SJSA1 (cell line): ENCODE results near the gene TGFB1I1. TPM values are rescaled to one million over a fixed set of nuclear protein-coding genes. Genes with fewer than 3 reads are reported as not detected.
A peak's percentile ranks its signal among the peaks of the same experiment; 100 is the strongest.

ENCODE experiments used
- DNase-seq, 2 experiments: peaks; one replicate each; pipeline ENCODE4 v3.0.0-alpha.2; 2015 to 2020; ENCODE audit warnings: low spot score in 2 of 2, low read depth in 1 of 2
- H3K27ac ChIP-seq: fragments of 250-450 bp; sonication (Bioruptor Pico); 2 replicates; pipeline ENCODE4 v1.5.1; 2020; ENCODE audit warnings: mild to moderate bottlenecking, moderate library complexity
- H3K27me3 ChIP-seq: fragments of 250-450 bp; sonication (Bioruptor Pico); replicated peaks from 2 replicates; pipeline ENCODE4 v1.5.1; 2020; ENCODE audit warnings: mild to moderate bottlenecking, moderate library complexity
- H3K36me3 ChIP-seq: fragments of 250-450 bp; sonication (Bioruptor Pico); 2 replicates; pipeline ENCODE4 v1.5.1; 2020; ENCODE audit warnings: mild to moderate bottlenecking
- H3K4me1 ChIP-seq: fragments of 250-450 bp; sonication (Bioruptor Pico); replicated peaks from 2 replicates; pipeline ENCODE4 v1.6.1; 2021; ENCODE audit warnings: mild to moderate bottlenecking
- H3K4me3 ChIP-seq: fragments of 250-450 bp; sonication (Bioruptor Pico); 2 replicates; pipeline ENCODE4 v1.5.1; 2020; ENCODE audit warnings: mild to moderate bottlenecking
- H3K9me3 ChIP-seq: fragments of 250-450 bp; sonication (Bioruptor Pico); replicated peaks from 2 replicates; pipeline ENCODE4 v1.5.1; 2020; ENCODE audit warnings: mild to moderate bottlenecking
- total RNA-seq: library from RNA; depleted of rRNA; stranded (reverse); fragments of >200 nt; shearing (Covaris generic); gene quantifications from 2 replicates; pipeline ENCODE4 v1.2.3, GENCODE V29; 2014

Gene TGFB1I1
- total RNA-seq, 1 experiment from 2014 or later = 90.1 TPM

- Histone ChIP-seq H3K27ac (no peak overlapping the region), H3K36me3 (peaks cover 19% of the 10 kb centered on the region), H3K9me3 (no peaks in the 10 kb centered on the region), H3K4me3 (no peak overlapping the region), H3K4me1 (peaks cover 13% of the 10 kb centered on the region), H3K27me3 (no peaks in the 10 kb centered on the region)
- DNase-seq = no peak
Measured at GRCh38 chr16:31467858-31468257, 4.1 kb upstream of the TGFB1I1 start.

GRCh38 chr16:31470615-31471014 lies 1.3 kb upstream of the TGFB1I1 start:
- Histone ChIP-seq H3K27ac (no peak overlapping the region), H3K4me1 (peaks cover 21% of the 10 kb centered on the region), H3K27me3 (no peaks in the 10 kb centered on the region), H3K4me3 (no peak overlapping the region; the same call in 1 of the 2 replicates), H3K36me3 (peaks cover 39% of the 10 kb centered on the region), H3K9me3 (no peaks in the 10 kb centered on the region)
- DNase-seq = no peak

GRCh38 chr16:31471241-31471874 lies 594 bp upstream of the TGFB1I1 start:
- H3K4me3 ChIP-seq = peak overlapping the region; percentile 70
- peaks cover 42% of the 10 kb centered on the region for H3K36me3 ChIP-seq
- H3K27ac ChIP-seq = peak overlapping the region; percentile 92
- no peaks in the 10 kb centered on the region for H3K9me3 ChIP-seq
- H3K27me3 ChIP-seq = no peaks in the 10 kb centered on the region
- DNase-seq = no peak
- H3K4me1 ChIP-seq = peaks cover 21% of the 10 kb centered on the region

- peak overlapping the region; percentile 92 for H3K27ac ChIP-seq
- H3K27me3 ChIP-seq = no peaks in the 10 kb centered on the region
- peak overlapping the region; percentile 70 for H3K4me3 ChIP-seq
- H3K4me1 ChIP-seq = peaks cover 21% of the 10 kb centered on the region
- H3K36me3 ChIP-seq = peaks cover 54% of the 10 kb centered on the region
- peak; percentile 96 to 98 for DNase-seq
- H3K9me3 ChIP-seq = no peaks in the 10 kb centered on the region
Measured at GRCh38 chr16:31472709-31473203, 804 bp downstream of the TGFB1I1 start.

GRCh38 chr16:31473264-31473984 lies 1.5 kb downstream of the TGFB1I1 start:
- no peaks in the 10 kb centered on the region for H3K27me3 ChIP-seq
- no peaks in the 10 kb centered on the region for H3K9me3 ChIP-seq
- H3K27ac ChIP-seq = no peak overlapping the region
- H3K4me3 ChIP-seq = peak overlapping the region; percentile 70
- no peak for DNase-seq
- peaks cover 21% of the 10 kb centered on the region for H3K4me1 ChIP-seq
- H3K36me3 ChIP-seq = peaks cover 61% of the 10 kb centered on the region

GRCh38 chr16:31474173-31474714 lies 2.3 kb downstream of the TGFB1I1 start:
- no peaks in the 10 kb centered on the region for H3K27me3 ChIP-seq
- H3K4me3 ChIP-seq = no peak overlapping the region
- H3K9me3 ChIP-seq = no peaks in the 10 kb centered on the region
- no peak for DNase-seq
- peaks cover 21% of the 10 kb centered on the region for H3K4me1 ChIP-seq
- no peak overlapping the region for H3K27ac ChIP-seq
- peaks cover 69% of the 10 kb centered on the region for H3K36me3 ChIP-seq

- Histone ChIP-seq H3K36me3 (peaks cover 73% of the 10 kb centered on the region), H3K4me1 (peaks cover 21% of the 10 kb centered on the region), H3K27ac (no peak overlapping the region), H3K27me3 (no peaks in the 10 kb centered on the region), H3K4me3 (no peak overlapping the region), H3K9me3 (no peaks in the 10 kb centered on the region)
- no peak for DNase-seq
Measured at GRCh38 chr16:31474773-31475738, 3.1 kb downstream of the TGFB1I1 start.

GRCh38 chr16:31475946-31476302 lies 4.0 kb downstream of the TGFB1I1 start:
- Histone ChIP-seq H3K36me3 (peaks cover 73% of the 10 kb centered on the region), H3K9me3 (no peaks in the 10 kb centered on the region), H3K27me3 (no peaks in the 10 kb centered on the region), H3K27ac (no peak overlapping the region), H3K4me1 (peaks cover 15% of the 10 kb centered on the region), H3K4me3 (no peak overlapping the region)
- DNase-seq = no peak

- no peak for DNase-seq
- no peak overlapping the region for H3K4me3 ChIP-seq
- H3K27ac ChIP-seq = no peak overlapping the region
- peaks cover 73% of the 10 kb centered on the region for H3K36me3 ChIP-seq
- H3K27me3 ChIP-seq = 0 out of 2 replicates have a peak, but pooled peaks cover 2% of the 10 kb centered on the region
- peaks cover 9% of the 10 kb centered on the region for H3K4me1 ChIP-seq
- no peaks in the 10 kb centered on the region for H3K9me3 ChIP-seq
Measured at GRCh38 chr16:31476303-31477219, 4.6 kb downstream of the TGFB1I1 start.

GRCh38 chr16:31477220-31478216 lies 5.6 kb downstream of the TGFB1I1 start:
- Histone ChIP-seq H3K36me3 (peaks cover 68% of the 10 kb centered on the region), H3K27ac (no peak overlapping the region), H3K4me3 (no peak overlapping the region)

GRCh38 chr16:31478956-31479355 lies 7.0 kb downstream of the TGFB1I1 start:
- no peak overlapping the region for H3K4me3 ChIP-seq
- H3K9me3 ChIP-seq = no peaks in the 10 kb centered on the region
- H3K27me3 ChIP-seq = 0 out of 2 replicates have a peak, but pooled peaks cover 3% of the 10 kb centered on the region
- peaks cover 55% of the 10 kb centered on the region for H3K36me3 ChIP-seq
- no peak for DNase-seq
- no peaks in the 10 kb centered on the region; the same call in 1 of the 2 replicates for H3K4me1 ChIP-seq
- H3K27ac ChIP-seq = no peak overlapping the region

More at GRCh38 chr16:31477220-31478216, 5.6 kb downstream of the TGFB1I1 start:
- Histone ChIP-seq H3K27me3 (0 out of 2 replicates have a peak, but pooled peaks cover 3% of the 10 kb centered on the region), H3K9me3 (no peaks in the 10 kb centered on the region), H3K4me1 (peaks cover 8% of the 10 kb centered on the region)
- DNase-seq = no peak
